HTERT RPE-1 (cell line): ENCODE data around the gene TRIM22.

Experiments used
- in situ Hi-C: fragments of 300-500 bp; cut with MboI; formaldehyde crosslinking; loops from 4 replicates; pipeline ENCODE4 v1.14.3; 2020; ENCODE audit warnings: low sequenced_read_pairs

Gene TRIM22

DNA sequence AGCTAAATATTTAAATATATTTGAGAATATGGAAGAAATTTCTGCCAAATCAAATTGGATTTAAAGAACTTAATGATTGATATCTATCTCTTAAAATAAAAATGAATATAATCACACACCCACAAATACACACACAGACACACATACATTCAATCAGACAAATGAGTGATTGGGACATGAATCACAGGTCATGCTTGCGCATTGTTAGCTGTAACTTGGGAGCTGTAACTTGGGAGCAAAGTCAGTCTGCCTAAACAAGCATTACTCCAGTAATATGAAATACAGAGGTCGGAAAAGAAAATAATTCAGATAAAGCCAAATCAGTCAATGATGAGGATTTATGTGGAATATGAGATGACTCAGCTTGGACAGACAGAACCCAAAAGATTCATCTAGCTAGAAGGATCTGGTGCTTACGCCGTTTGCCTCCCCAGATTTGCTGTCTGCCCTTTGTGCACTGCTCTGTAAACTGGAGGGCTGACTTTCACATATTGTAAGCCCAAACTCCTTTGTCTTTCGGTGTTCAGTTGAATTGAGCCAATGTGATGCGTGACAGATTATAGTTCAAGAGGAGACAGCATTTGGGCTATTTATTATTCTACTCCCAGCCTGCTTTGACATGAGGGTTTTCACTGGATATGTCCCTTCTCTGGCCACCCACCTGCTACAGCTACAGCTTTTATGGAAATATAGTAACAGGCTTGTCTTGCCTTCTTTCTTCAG is 48.2 kb downstream of the TRIM22 start:
- in situ Hi-C loops = no loop called here

DNA sequence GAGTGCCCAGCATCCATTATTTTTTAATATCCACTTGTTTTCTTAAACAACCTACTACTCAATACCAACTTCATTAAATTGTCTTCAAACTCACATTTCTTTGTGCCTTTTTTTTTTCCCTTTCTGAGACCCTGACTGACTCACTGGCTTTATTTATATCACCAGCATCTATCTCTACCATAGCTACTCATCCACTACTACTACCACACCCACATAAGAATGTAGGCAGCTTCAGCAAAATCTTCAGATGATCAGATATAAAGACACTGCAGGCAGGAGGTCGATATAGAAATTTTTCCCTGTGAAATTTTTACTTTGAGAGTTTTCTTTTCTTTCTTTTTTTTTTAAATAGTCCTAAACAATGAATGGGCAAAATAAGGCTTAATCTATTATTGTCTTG is 48.8 kb downstream of the TRIM22 start:
- in situ Hi-C loops = no loop called here

DNA sequence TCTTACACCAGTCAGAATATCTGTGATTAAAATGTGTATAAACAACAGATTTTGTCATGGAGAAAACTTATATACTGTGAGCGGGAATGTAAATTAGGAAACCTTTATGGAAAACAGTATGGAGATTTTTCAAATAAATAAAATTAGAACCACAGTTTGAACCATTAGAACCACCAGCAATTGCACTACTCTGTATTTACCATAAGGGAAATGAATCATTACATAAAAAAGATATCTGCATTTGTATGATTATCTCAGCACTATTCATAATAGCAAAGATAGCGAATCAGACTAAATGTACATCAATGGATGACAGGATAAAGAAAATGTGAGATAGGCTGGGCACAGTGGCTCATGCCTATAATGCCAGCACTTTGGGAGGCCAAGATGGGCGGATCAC is 57.0 kb downstream of the TRIM22 start:
- in situ Hi-C loops = no loop called here

DNA sequence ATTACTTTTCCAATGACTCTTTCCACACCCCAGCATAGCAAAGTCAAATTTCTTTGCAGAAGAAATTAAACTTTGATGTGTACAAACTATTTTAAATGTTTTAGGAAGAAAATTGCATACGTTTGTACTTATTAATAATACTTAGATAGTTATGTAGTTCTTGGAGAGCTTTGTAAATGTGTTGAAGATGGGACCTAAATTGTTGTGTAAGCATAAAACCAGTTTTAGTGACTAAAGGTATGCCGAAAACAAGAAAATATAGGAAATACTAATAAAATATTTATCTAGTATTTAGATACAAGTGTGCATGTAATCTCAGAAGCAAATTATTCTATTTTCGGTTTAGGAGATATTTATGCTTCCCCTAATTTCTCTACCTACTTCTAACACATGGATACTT is 60.2 kb downstream of the TRIM22 start:
- in situ Hi-C loops = no loop called here

DNA sequence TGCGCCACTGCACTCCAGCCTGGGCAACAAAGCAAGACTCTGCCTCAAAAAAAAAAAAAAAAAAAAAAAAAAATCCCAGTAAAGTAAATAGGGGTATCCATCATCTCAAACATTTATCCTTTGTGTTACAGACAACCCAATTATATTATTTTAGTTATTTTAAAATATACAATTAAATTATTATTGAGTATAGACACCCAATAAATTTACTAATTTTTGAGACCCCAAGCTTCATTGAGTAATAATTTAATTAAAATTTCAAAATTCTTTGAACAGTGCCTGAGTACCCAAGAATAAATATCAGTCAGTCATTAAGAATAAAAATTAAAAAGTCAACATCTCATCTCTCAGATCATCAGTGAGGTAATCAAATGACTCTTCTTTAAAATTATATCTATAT is 64.4 kb downstream of the TRIM22 start, which contains the start of gene OR52N4:
TSS of gene OR52N4 (plus strand) at position 301 of the 400 bp plus-strand sequence. CDS start 498 bp downstream, outside the sequence.
- in situ Hi-C loops = no loop called here
